Heart left ventricle (tissue), 13 donors: ENCODE data around the gene HAGHL.

Experiments
- CTCF ChIP-seq, 12 donors: fragments of 200-600 bp; sonication (generic) in 4 of 12; IDR thresholded peaks; one replicate each; pipeline versions ENCODE4 v1.5.0 to v1.8.0; 2018 to 2022; ENCODE audit warnings: antibody characterized with exemption in 12 of 12, mild to moderate bottlenecking in 5 of 12
- POLR2A ChIP-seq, 2 donors: fragments of 450-650 bp; IDR thresholded peaks; one replicate each; pipeline ENCODE4 v1.6.1; 2017; ENCODE audit warnings: antibody characterized with exemption in 2 of 2, mild to moderate bottlenecking in 2 of 2, moderate library complexity in 2 of 2
- donor health status: ischemic (EF 13 %, LVEDD 7.1; RV severe dilation, severe dysfunction).
- donor health status: DM: no; HTN: yes; CAD: no.
- donor health status: DM: no; HTN: no; CAD: no.
- donor health status: ischemic (EF 25% LVEDD 6.9; RV normal size, moderate dysfunction).
- donor health status: ischemic (EF 25% LVEDD 5.7; RV mildly dilated, moderate dysfunction).
- donor health status: ischemic (EF 35%, LVEDD 5.7; RV mildly dilated, moderate dysfunction).
- donor health status: nonischemic (EF 11% LVEDD 7.7; RV severe dilation, severe dysfunction).
- donor health status: DM: yes; HTN: yes; CAD: no.
- donor health status: PGD.
- donor health status: ischemic (EF 29% LVEDD 5.4; RV normal size, mild dysfunction).
- donor health status: nonischemic (EF 23%, LVEDD 6.1; RV moderate dilation, normal function).

GRCh38 chr16:716200-716568 lies 10.7 kb upstream of the HAGHL start:
- TF ChIP-seq CTCF (IDR thresholded peaks at IDR 0.05) (no peak), POLR2A (IDR thresholded peaks at IDR 0.05) (no peak)
